NCI-H1694 (cell line): ENCODE data around the gene PTPN13.

Source experiments
- DNase-seq: peaks from one replicate; lab custom pipeline; 2025; lab: John Stamatoyannopoulos, UW

The PTPN13 gene, protein sequence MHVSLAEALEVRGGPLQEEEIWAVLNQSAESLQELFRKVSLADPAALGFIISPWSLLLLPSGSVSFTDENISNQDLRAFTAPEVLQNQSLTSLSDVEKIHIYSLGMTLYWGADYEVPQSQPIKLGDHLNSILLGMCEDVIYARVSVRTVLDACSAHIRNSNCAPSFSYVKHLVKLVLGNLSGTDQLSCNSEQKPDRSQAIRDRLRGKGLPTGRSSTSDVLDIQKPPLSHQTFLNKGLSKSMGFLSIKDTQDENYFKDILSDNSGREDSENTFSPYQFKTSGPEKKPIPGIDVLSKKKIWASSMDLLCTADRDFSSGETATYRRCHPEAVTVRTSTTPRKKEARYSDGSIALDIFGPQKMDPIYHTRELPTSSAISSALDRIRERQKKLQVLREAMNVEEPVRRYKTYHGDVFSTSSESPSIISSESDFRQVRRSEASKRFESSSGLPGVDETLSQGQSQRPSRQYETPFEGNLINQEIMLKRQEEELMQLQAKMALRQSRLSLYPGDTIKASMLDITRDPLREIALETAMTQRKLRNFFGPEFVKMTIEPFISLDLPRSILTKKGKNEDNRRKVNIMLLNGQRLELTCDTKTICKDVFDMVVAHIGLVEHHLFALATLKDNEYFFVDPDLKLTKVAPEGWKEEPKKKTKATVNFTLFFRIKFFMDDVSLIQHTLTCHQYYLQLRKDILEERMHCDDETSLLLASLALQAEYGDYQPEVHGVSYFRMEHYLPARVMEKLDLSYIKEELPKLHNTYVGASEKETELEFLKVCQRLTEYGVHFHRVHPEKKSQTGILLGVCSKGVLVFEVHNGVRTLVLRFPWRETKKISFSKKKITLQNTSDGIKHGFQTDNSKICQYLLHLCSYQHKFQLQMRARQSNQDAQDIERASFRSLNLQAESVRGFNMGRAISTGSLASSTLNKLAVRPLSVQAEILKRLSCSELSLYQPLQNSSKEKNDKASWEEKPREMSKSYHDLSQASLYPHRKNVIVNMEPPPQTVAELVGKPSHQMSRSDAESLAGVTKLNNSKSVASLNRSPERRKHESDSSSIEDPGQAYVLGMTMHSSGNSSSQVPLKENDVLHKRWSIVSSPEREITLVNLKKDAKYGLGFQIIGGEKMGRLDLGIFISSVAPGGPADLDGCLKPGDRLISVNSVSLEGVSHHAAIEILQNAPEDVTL (N-terminal part only)

DNA sequence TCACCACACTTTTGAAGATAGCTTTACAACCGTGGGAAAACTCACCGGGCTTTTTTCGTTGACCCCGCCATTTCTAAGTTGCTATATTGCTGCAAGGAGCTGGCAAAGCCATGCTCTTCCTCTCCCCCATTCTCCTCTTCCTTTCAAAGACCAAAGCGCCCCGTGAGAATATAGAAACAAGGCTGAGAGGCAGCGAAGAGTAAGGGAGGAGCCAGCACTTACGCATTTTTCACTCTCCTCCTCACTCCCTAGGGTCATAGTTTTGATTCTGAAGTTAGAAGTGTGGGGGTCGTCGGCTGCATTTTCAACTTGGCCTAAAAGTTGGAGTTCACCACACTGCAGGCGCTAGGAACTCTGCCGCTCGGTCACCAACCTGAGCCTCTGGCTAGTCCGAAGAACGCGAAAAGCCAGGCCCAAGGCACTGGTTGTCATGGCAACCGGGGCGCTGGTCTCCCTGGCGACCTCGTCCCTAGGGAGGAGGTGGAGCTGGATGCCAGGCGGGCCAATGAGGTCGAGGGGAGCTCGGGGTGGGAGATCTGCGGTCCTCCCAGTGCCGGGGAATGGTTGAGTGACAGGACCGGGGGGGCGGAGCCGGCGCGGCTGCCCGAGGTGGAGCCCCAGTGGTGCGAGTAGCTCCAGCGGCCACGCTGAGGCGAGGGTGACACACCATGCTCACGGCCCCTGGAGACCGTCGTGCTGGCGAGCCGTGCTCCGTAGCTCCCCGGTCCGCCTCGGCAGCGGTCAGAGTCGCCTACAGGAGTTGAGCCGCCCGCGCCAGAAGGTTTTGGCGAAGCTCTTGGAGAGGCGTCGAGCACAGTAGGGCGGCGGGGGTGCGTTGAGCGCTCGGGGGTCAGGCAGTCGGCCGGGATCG lies at the start of gene PTPN13:
PTPN13 (plus strand) TSS at position 628 of the 871 bp plus-strand sequence. CDS start 40,942 bp downstream, outside the sequence.
- peak; percentile 13 for DNase-seq

GRCh38 chr4:86547140-86547539 lies 47.0 kb upstream of the PTPN13 start:
- no peak for DNase-seq

DNA sequence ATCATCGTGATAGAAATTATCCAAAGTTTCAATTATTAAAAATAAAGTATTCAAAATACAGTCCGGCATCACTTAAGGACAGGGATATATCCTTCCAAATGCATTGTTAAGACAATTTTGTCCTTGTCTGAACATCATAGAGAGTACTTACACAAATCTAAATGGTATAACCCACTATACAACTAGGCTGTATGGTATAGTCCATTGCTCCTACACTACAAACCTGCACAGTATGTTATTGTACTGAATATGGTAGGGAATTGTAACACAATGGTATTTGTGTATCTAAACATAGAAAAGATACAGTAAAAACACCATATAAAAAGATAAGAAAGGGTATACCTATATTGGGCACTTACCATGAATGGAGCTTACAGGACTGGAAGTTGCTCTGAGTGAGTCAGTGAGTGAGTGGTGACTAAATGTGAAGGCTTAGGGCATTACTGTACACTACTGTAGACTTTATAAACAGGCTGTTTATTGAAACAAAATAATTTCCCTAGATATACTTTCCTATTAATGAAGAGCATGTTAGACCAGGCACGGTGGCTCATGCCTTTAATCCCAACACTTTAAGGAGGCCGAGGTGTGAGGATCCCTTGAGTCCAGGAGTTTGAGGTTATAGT lies 44.8 kb upstream of the PTPN13 start:
- no peak for DNase-seq

GRCh38 chr4:86551387-86551786 lies 42.7 kb upstream of the PTPN13 start:
- DNase-seq: no peak

DNA sequence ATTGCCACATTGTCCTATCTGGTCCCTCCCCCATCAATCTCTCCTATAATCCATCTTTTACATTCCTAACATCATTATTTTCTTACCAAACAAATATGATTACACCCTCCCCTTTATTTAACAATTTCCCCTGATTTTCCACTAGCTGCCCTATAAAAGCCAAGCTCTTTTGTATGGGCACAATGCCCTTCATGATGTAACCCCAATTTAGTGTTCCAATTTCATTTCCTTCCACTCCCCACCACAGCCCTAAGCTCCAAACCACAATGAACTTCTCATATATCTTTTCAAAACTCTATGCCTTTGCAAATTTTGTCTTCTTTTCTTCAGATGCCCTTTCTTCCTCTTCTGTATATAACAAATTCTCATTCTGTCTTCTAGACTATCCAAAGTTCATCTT lies 39.5 kb upstream of the PTPN13 start:
- DNase-seq: no peak

DNA sequence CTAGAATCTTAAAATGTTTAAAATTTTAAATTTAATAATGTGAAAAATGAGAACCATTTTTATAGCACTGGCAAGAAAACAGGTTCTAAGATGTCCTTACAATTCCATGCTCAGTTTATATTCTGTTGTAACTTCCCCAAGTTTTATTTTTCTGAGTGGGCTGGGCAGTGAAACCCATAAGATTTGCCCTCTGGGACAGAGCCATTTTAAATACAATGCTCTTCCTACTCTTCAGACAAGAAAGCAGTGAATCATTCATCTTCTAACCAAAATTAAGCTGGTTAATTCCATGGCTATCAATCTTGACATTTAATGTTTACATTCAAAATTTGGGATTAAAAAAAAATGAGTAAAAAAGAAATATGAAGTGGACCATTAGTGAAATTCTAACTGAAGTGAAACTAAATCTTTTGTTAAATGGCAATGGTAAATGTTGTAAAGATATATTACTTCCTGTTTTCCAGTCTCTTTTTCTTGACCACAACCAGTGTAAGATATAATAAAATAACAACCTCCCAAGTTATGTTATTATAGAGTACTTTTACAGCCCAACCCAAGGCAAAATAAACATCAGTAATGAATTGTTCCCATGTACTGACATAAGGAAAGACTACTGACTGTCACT lies 37.2 kb upstream of the PTPN13 start:
- no peak for DNase-seq

- DNase-seq: no peak
Observed at GRCh38 chr4:86557526-86557925, 36.6 kb upstream of the PTPN13 start.

DNA sequence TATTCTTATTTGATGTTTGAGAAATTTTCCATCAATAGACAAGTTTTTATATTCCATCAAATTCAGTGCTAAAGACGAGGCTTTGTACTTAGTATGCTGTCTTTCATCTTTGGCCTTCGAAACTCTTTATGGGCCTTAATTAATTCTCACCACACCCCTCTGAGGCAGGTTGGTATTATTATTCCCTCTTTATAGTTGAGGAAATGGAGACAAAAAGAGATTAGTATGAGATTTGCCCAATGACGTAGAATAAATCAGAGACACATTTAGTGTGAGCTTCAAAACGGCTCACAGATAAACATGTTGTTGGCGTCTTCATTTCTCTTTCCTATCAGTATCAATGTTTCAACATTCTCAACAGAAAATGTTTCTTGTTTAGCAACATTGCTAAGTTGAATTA lies 35.9 kb upstream of the PTPN13 start:
- DNase-seq: no peak

DNA sequence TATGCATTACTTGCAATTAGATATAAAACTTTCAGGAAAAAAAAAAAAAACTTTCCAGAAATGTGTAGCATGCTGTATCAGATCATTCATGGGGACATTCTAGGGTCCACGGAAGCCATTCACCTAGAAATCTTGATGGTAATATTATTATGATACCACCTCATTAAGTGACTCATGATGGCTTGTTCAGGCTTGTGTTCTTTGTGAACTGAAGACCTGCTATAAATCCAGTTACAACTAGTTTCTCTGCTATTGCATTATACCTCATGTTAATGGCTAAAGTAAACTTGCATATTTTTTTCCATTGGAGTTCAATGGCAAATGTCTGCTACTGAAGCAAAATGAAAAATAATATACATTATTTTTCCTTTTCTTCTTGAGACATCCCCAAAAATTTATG lies 35.3 kb upstream of the PTPN13 start:
- DNase-seq: no peak

DNA sequence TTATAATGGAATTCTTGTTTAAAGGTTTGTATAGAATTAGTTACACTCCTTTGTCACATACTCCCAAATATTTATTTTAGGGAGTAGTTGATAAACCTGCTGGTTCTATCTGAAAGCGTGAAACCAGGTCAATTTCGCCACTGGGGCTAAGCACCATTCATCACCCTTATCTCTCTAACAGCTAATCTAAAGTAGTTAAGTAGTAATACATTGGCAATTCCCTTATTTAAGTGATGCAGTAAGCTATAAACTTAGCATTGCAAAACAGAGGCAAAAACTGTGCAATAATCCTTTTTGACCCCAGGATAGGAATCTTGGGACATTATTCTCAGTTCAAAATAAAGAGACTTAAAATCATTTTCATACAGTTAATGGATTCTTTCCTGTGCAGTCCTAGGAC lies 33.7 kb upstream of the PTPN13 start:
- no peak for DNase-seq

DNA sequence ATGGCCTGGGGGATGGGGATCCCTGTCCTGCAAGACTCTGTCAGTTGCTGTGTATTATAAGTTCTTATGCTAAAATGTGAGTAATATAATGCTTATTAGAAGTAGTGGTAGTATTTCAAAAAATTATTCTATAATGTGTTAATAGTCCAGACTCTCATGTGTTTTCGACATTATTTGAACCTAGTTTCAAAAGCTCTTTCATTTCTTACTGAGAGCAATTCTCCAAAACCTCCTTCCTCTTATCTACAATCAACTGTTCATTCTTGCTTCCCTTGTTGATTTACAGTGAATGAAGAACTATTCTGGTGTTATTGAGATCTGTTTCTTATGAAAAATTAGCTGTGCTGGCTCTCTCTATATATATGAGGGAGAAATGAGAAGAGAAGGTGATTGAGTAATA lies 32.9 kb upstream of the PTPN13 start:
- DNase-seq: no peak

GRCh38 chr4:86563416-86563815 lies 30.7 kb upstream of the PTPN13 start:
- DNase-seq: no peak

DNA sequence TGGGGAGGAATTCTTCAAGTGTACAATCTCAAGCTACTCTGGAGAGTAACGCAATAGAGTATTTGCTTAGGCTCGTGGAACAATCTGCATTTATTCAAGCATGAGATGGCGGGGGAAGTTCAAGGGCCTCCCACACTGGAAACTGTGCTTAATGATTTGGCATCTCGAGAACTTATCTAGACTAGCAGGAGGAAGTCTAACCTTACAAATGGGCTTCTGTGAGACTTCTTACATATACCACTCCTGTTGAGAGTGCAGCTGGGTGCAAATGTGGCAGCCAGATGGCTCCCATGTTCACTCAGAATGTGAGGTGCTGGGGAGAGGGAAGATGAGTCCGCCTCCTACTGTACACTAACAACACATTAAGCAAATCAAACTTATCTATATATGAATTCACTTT lies 29.3 kb upstream of the PTPN13 start:
- no peak for DNase-seq

DNA sequence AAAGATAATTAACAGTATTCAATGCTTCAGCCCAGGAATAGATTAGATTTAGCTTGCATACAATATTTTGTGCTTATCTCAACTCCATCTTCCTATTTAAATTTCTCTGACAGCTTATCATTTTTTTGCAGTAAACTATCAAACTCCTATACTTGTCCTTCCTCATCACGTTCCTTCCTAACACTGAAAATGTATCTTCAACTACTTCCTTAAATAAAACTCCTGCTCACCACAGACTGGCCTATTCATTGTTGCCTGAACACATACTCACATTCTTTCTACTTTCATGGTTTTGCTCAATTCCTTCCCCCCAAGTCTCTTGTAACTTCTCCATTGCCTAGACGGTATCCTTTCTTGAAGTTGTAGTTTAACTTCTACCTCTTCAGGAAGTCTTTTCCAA lies 28.5 kb upstream of the PTPN13 start:
- no peak for DNase-seq

- no peak for DNase-seq
Observed at GRCh38 chr4:86569103-86569870, 24.8 kb upstream of the PTPN13 start.

GRCh38 chr4:86579941-86580340 lies 14.2 kb upstream of the PTPN13 start:
- DNase-seq: no peak

DNA sequence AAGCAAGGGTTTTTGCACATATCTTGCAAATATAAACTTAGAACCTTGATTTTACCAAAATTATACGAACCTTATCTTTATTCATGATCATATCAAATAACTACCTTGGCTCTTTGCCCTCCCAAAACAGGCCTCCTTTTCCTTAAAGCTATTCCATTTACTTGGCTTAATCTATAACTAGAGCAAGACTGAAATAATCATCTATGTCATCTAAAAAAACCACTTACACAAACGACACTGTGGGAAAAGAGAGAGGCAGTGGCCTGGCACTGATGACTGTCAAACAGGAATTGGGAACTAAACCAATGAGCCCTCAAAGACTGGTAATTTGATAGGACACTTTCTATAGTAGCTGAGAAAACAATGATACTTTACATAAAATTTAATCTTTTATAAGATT lies 11.7 kb upstream of the PTPN13 start:
- DNase-seq: no peak

GRCh38 chr4:86586160-86586572 lies 7.9 kb upstream of the PTPN13 start:
- no peak for DNase-seq

DNA sequence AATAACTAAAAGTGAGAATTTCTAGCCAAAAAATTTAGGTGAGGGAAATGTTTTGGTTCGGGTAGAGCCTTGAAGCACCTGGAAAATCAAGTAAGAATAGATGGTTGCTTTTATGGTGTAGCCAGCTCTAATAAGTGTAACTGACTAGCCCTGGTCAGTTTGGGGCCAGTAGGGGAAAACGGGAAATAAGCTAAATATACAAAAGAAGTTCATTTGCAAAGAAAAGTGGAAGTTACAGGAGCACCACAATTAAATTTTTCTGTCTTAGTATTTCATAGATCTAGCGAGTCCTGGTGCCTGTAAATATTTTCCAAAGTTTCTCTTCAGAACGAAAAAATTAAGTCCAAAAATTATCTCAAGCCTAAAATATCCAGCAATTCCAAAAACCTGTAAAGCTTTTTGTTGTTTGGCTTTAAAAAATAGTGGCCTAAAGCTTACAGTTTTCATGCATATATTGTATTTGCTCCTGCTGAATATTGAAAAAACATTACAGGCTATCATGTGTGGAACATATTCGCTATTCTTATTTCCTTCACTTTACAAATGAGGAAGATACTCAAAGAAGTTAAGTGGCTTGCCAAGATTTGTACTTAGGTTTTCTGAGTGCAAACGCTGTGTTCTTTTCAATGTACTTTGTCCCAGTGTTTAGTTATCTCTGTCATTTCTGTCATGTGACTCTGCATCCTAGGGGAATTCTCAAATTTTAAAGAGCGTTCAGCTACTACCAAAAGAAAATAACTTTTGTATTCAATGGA lies 7.3 kb upstream of the PTPN13 start:
- no peak for DNase-seq
